SJCRH30 (cell line): Measurements from ENCODE around the gene SLCO3A1. TPM values are rescaled to one million over a fixed set of nuclear protein-coding genes. Genes with fewer than 3 reads are reported as not detected.

ENCODE experiments used
- DNase-seq, 2 experiments: peaks; one replicate each; pipeline ENCODE4 v3.0.0-alpha.2; 2015 to 2020
- H3K27ac ChIP-seq: fragments of 250-450 bp; sonication (Bioruptor Pico); 2 replicates; pipeline ENCODE4 v1.5.1; 2020; ENCODE audit warnings: mild to moderate bottlenecking, moderate library complexity
- H3K27me3 ChIP-seq: fragments of 250-450 bp; sonication (Bioruptor Pico); 2 replicates; pipeline ENCODE4 v1.5.1; 2020; ENCODE audit warnings: mild to moderate bottlenecking, moderate library complexity
- H3K36me3 ChIP-seq: fragments of 250-450 bp; sonication (Bioruptor Pico); 2 replicates; pipeline ENCODE4 v1.5.1; 2020; ENCODE audit warnings: mild to moderate bottlenecking, moderate library complexity
- H3K4me1 ChIP-seq: fragments of 250-450 bp; sonication (Bioruptor Pico); 2 replicates; pipeline ENCODE4 v1.5.1; 2020; ENCODE audit warnings: mild to moderate bottlenecking, moderate library complexity
- H3K4me3 ChIP-seq: fragments of 250-450 bp; sonication (Bioruptor Pico); 2 replicates; pipeline ENCODE4 v1.5.1; 2020; ENCODE audit warnings: mild to moderate bottlenecking, moderate library complexity
- H3K9me3 ChIP-seq: fragments of 250-450 bp; sonication (Bioruptor Pico); replicated peaks from 2 replicates; pipeline ENCODE4 v1.5.1; 2020; ENCODE audit warnings: mild to moderate bottlenecking, moderate library complexity
- total RNA-seq: library from RNA; depleted of rRNA; stranded (reverse); fragments of >200 nt; shearing (Covaris generic); gene quantifications from 2 replicates; pipeline ENCODE4 v1.2.3, GENCODE V29; 2014

SLCO3A1 gene
- total RNA-seq, 1 experiment from 2014 or later: 4.3 TPM

GRCh38 chr15:92005154-92005553, 151.6 kb downstream of the SLCO3A1 start:
- no peaks in the 10 kb centered on the region for H3K9me3 ChIP-seq
- H3K27me3 ChIP-seq: 0 out of 2 replicates have a peak, but pooled peaks cover 6% of the 10 kb centered on the region
- H3K36me3 ChIP-seq: no peaks in the 10 kb centered on the region
- H3K4me3 ChIP-seq: no peak overlapping the region
- no peaks in the 10 kb centered on the region for H3K4me1 ChIP-seq
- H3K27ac ChIP-seq: no peak overlapping the region
- no peak for DNase-seq

GRCh38 chr15:92006186-92007028, 152.9 kb downstream of the SLCO3A1 start:
- no peak overlapping the region for H3K27ac ChIP-seq
- 0 out of 2 replicates have a peak, but pooled peaks cover 6% of the 10 kb centered on the region for H3K27me3 ChIP-seq
- no peaks in the 10 kb centered on the region for H3K9me3 ChIP-seq
- no peaks in the 10 kb centered on the region for H3K36me3 ChIP-seq
- H3K4me3 ChIP-seq: no peak overlapping the region
- no peak for DNase-seq
- H3K4me1 ChIP-seq: no peaks in the 10 kb centered on the region

- Histone ChIP-seq H3K27ac (no peak overlapping the region), H3K9me3 (no peaks in the 10 kb centered on the region), H3K36me3 (no peaks in the 10 kb centered on the region), H3K4me1 (no peaks in the 10 kb centered on the region), H3K27me3 (peaks cover 8% of the 10 kb centered on the region; the same call in 1 of the 2 replicates), H3K4me3 (no peak overlapping the region)
- DNase-seq: no peak
Observed at GRCh38 chr15:92009162-92009561, 155.7 kb downstream of the SLCO3A1 start.

- H3K36me3 ChIP-seq: no peaks in the 10 kb centered on the region
- no peak overlapping the region for H3K4me3 ChIP-seq
- H3K9me3 ChIP-seq: no peaks in the 10 kb centered on the region
- H3K27ac ChIP-seq: no peak overlapping the region
- no peaks in the 10 kb centered on the region for H3K4me1 ChIP-seq
- peaks cover 11% of the 10 kb centered on the region; the same call in 1 of the 2 replicates for H3K27me3 ChIP-seq
- DNase-seq: peak in 1 of 2 experiments; percentile 11
Observed at GRCh38 chr15:92011611-92012367, 158.3 kb downstream of the SLCO3A1 start.

GRCh38 chr15:92012368-92012629, 158.8 kb downstream of the SLCO3A1 start:
- no peak overlapping the region for H3K4me3 ChIP-seq
- no peak for DNase-seq
- no peaks in the 10 kb centered on the region for H3K36me3 ChIP-seq
- H3K27me3 ChIP-seq: peaks cover 11% of the 10 kb centered on the region; the same call in 1 of the 2 replicates
- no peak overlapping the region for H3K27ac ChIP-seq
- H3K9me3 ChIP-seq: no peaks in the 10 kb centered on the region
- no peaks in the 10 kb centered on the region for H3K4me1 ChIP-seq

GRCh38 chr15:92012881-92013280, 159.4 kb downstream of the SLCO3A1 start:
- DNase-seq: no peak
- Histone ChIP-seq H3K36me3 (no peaks in the 10 kb centered on the region), H3K4me3 (no peak overlapping the region), H3K4me1 (no peaks in the 10 kb centered on the region), H3K9me3 (no peaks in the 10 kb centered on the region), H3K27ac (no peak overlapping the region), H3K27me3 (peaks cover 11% of the 10 kb centered on the region; the same call in 1 of the 2 replicates)

GRCh38 chr15:92014281-92015030, 160.9 kb downstream of the SLCO3A1 start:
- peaks cover 5% of the 10 kb centered on the region; the same call in 1 of the 2 replicates for H3K27me3 ChIP-seq
- no peaks in the 10 kb centered on the region for H3K36me3 ChIP-seq
- no peaks in the 10 kb centered on the region for H3K4me1 ChIP-seq
- no peak for DNase-seq
- no peaks in the 10 kb centered on the region for H3K9me3 ChIP-seq
- H3K4me3 ChIP-seq: no peak overlapping the region
- H3K27ac ChIP-seq: no peak overlapping the region

GRCh38 chr15:92017882-92018534, 164.5 kb downstream of the SLCO3A1 start:
- Histone ChIP-seq H3K27me3 (peaks cover 5% of the 10 kb centered on the region; the same call in 1 of the 2 replicates), H3K27ac (no peak overlapping the region), H3K4me1 (no peaks in the 10 kb centered on the region), H3K36me3 (no peaks in the 10 kb centered on the region), H3K9me3 (no peaks in the 10 kb centered on the region), H3K4me3 (no peak overlapping the region)
- DNase-seq: no peak

GRCh38 chr15:92018535-92019239, 165.2 kb downstream of the SLCO3A1 start:
- H3K36me3 ChIP-seq: no peaks in the 10 kb centered on the region
- no peaks in the 10 kb centered on the region for H3K4me1 ChIP-seq
- peaks cover 5% of the 10 kb centered on the region; the same call in 1 of the 2 replicates for H3K27me3 ChIP-seq
- DNase-seq: no peak
- no peaks in the 10 kb centered on the region for H3K9me3 ChIP-seq
- no peak overlapping the region for H3K4me3 ChIP-seq
- H3K27ac ChIP-seq: no peak overlapping the region

GRCh38 chr15:92019706-92020105, 166.2 kb downstream of the SLCO3A1 start:
- H3K27me3 ChIP-seq: no peaks in the 10 kb centered on the region
- no peak overlapping the region for H3K27ac ChIP-seq
- no peaks in the 10 kb centered on the region for H3K36me3 ChIP-seq
- H3K4me1 ChIP-seq: no peaks in the 10 kb centered on the region
- no peak for DNase-seq
- H3K9me3 ChIP-seq: no peaks in the 10 kb centered on the region
- H3K4me3 ChIP-seq: no peak overlapping the region

- Histone ChIP-seq H3K36me3 (no peaks in the 10 kb centered on the region), H3K4me1 (no peaks in the 10 kb centered on the region), H3K27ac (no peak overlapping the region), H3K27me3 (no peaks in the 10 kb centered on the region; the same call in 1 of the 2 replicates), H3K9me3 (no peaks in the 10 kb centered on the region), H3K4me3 (no peak overlapping the region)
- no peak for DNase-seq
Observed at GRCh38 chr15:92020207-92020606, 166.7 kb downstream of the SLCO3A1 start.

GRCh38 chr15:92020804-92021203, 167.3 kb downstream of the SLCO3A1 start:
- DNase-seq: no peak

GRCh38 chr15:92021792-92022191, 168.3 kb downstream of the SLCO3A1 start:
- H3K9me3 ChIP-seq: no peaks in the 10 kb centered on the region
- no peaks in the 10 kb centered on the region for H3K4me1 ChIP-seq
- no peaks in the 10 kb centered on the region for H3K36me3 ChIP-seq
- H3K27me3 ChIP-seq: no peaks in the 10 kb centered on the region; the same call in 1 of the 2 replicates
- DNase-seq: no peak
- H3K27ac ChIP-seq: no peak overlapping the region
- no peak overlapping the region for H3K4me3 ChIP-seq

More at GRCh38 chr15:92020804-92021203, 167.3 kb downstream of the SLCO3A1 start:
- no peaks in the 10 kb centered on the region for H3K36me3 ChIP-seq
- H3K27me3 ChIP-seq: no peaks in the 10 kb centered on the region; the same call in 1 of the 2 replicates
- H3K27ac ChIP-seq: no peak overlapping the region
- H3K4me1 ChIP-seq: no peaks in the 10 kb centered on the region
- no peak overlapping the region for H3K4me3 ChIP-seq
- no peaks in the 10 kb centered on the region for H3K9me3 ChIP-seq

GRCh38 chr15:92023965-92024364, 170.5 kb downstream of the SLCO3A1 start:
- DNase-seq: no peak
- H3K27ac ChIP-seq: no peak overlapping the region
- no peak overlapping the region for H3K4me3 ChIP-seq

More at GRCh38 chr15:92023965-92024364, 170.5 kb downstream of the SLCO3A1 start:
- Histone ChIP-seq H3K27me3 (no peaks in the 10 kb centered on the region; the same call in 1 of the 2 replicates), H3K36me3 (no peaks in the 10 kb centered on the region), H3K9me3 (no peaks in the 10 kb centered on the region), H3K4me1 (no peaks in the 10 kb centered on the region)
